HUES6 (cell line): ENCODE measurements around the gene ATG14.
"Not testable (repeated sequence)": the region's sequence is repeated elsewhere in the genome, so short reads cannot be mapped to it uniquely, and the experiment has no call there.

ENCODE experiments used
- H3K27ac ChIP-seq: 2 replicates; pipeline ENCODE4 v1.7.0; 2013; ENCODE audit warnings: low read depth, mild to moderate bottlenecking, low read length, inconsistent platforms
- H3K27me3 ChIP-seq: 2 replicates; pipeline ENCODE4 v1.6.1; 2013; ENCODE audit warnings: low read length; ENCODE audit not compliant: control insufficient read depth, insufficient read depth
- H3K36me3 ChIP-seq: 2 replicates; pipeline ENCODE4 v1.6.1; 2013; ENCODE audit warnings: low read length; ENCODE audit not compliant: control insufficient read depth, insufficient read depth
- H3K4me1 ChIP-seq: 2 replicates; pipeline ENCODE4 v1.6.1; 2013; ENCODE audit warnings: low read length; ENCODE audit not compliant: control insufficient read depth, insufficient read depth
- H3K4me3 ChIP-seq: 2 replicates; pipeline ENCODE4 v1.5.1; 2013; ENCODE audit warnings: low read depth, low read length
- H3K9ac ChIP-seq: one replicate; pipeline ENCODE4 v1.6.1; 2013; ENCODE audit warnings: mild to moderate bottlenecking, low read length
- H3K9me3 ChIP-seq: 2 replicates; pipeline ENCODE4 v1.6.1; 2013; ENCODE audit warnings: low read depth, low read length; ENCODE audit not compliant: control insufficient read depth, insufficient read depth

Gene ATG14

GRCh38 chr14:55387121-55387520 lies 24.5 kb downstream of the ATG14 start:
- H3K27ac ChIP-seq: no peak overlapping the region
- H3K36me3 ChIP-seq: peaks cover 30% of the 10 kb centered on the region
- no peaks in the 10 kb centered on the region for H3K27me3 ChIP-seq
- no peak overlapping the region for H3K4me3 ChIP-seq
- H3K4me1 ChIP-seq: no peaks in the 10 kb centered on the region
- no peaks in the 10 kb centered on the region for H3K9me3 ChIP-seq
- no peak overlapping the region for H3K9ac ChIP-seq

- Histone ChIP-seq H3K27ac (0 out of 2 replicates have a peak overlapping the region, but pooled peaks have one; percentile 11), H3K9me3 (no peaks in the 10 kb centered on the region), H3K9ac (no peak overlapping the region), H3K36me3 (peaks cover 38% of the 10 kb centered on the region), H3K4me1 (no peaks in the 10 kb centered on the region), H3K27me3 (no peaks in the 10 kb centered on the region), H3K4me3 (no peak overlapping the region)
These were observed 25.4 kb downstream of the ATG14 start for GRCh38 chr14:55386037-55386808.

GRCh38 chr14:55384536-55384935 lies 27.1 kb downstream of the ATG14 start:
- Histone ChIP-seq H3K4me3 (no peak overlapping the region), H3K9me3 (no peaks in the 10 kb centered on the region), H3K4me1 (no peaks in the 10 kb centered on the region), H3K9ac (no peak overlapping the region), H3K36me3 (peaks cover 44% of the 10 kb centered on the region), H3K27me3 (no peaks in the 10 kb centered on the region), H3K27ac (no peak overlapping the region)

GRCh38 chr14:55383541-55384140 lies 28.0 kb downstream of the ATG14 start:
- Histone ChIP-seq H3K4me1 (no peaks in the 10 kb centered on the region), H3K4me3 (no peak overlapping the region), H3K27ac (no peak overlapping the region)

GRCh38 chr14:55383056-55383466 lies 28.6 kb downstream of the ATG14 start:
- H3K27ac ChIP-seq, H3K9ac ChIP-seq, H3K4me1 ChIP-seq, H3K27me3 ChIP-seq, H3K9me3 ChIP-seq, H3K4me3 ChIP-seq: not testable (repeated sequence)
- H3K36me3 ChIP-seq: peaks cover 41% of the 10 kb centered on the region

More at GRCh38 chr14:55383541-55384140, 28.0 kb downstream of the ATG14 start:
- H3K9ac ChIP-seq: no peak overlapping the region
- H3K9me3 ChIP-seq: no peaks in the 10 kb centered on the region
- no peaks in the 10 kb centered on the region for H3K27me3 ChIP-seq
- H3K36me3 ChIP-seq: peaks cover 43% of the 10 kb centered on the region

GRCh38 chr14:55382483-55382882 lies 29.1 kb downstream of the ATG14 start:
- H3K4me3 ChIP-seq: no peak overlapping the region
- H3K4me1 ChIP-seq: no peaks in the 10 kb centered on the region
- H3K36me3 ChIP-seq: peaks cover 41% of the 10 kb centered on the region
- H3K27ac ChIP-seq: no peak overlapping the region
- H3K9me3 ChIP-seq: no peaks in the 10 kb centered on the region
- H3K27me3 ChIP-seq: no peaks in the 10 kb centered on the region
- H3K9ac ChIP-seq: no peak overlapping the region

GRCh38 chr14:55381561-55381960 lies 30.1 kb downstream of the ATG14 start:
- Histone ChIP-seq H3K4me3 (no peak overlapping the region), H3K9ac (no peak overlapping the region), H3K27ac (no peak overlapping the region), H3K9me3 (no peaks in the 10 kb centered on the region), H3K4me1 (no peaks in the 10 kb centered on the region), H3K36me3 (peaks cover 42% of the 10 kb centered on the region), H3K27me3 (no peaks in the 10 kb centered on the region)

GRCh38 chr14:55381040-55381439 lies 30.6 kb downstream of the ATG14 start:
- Histone ChIP-seq H3K4me1 (no peaks in the 10 kb centered on the region), H3K4me3 (no peak overlapping the region), H3K27me3 (no peaks in the 10 kb centered on the region), H3K36me3 (peaks cover 44% of the 10 kb centered on the region), H3K9ac (no peak overlapping the region), H3K27ac (no peak overlapping the region), H3K9me3 (no peaks in the 10 kb centered on the region)

GRCh38 chr14:55377236-55377635 lies 34.4 kb downstream of the ATG14 start:
- Histone ChIP-seq H3K4me1 (no peaks in the 10 kb centered on the region), H3K9me3 (no peaks in the 10 kb centered on the region), H3K27ac (no peak overlapping the region), H3K27me3 (no peaks in the 10 kb centered on the region), H3K9ac (no peak overlapping the region), H3K36me3 (peaks cover 46% of the 10 kb centered on the region), H3K4me3 (no peak overlapping the region)

GRCh38 chr14:55374771-55375170 lies 36.9 kb downstream of the ATG14 start:
- no peaks in the 10 kb centered on the region for H3K4me1 ChIP-seq
- H3K27ac ChIP-seq: no peak overlapping the region
- H3K9me3 ChIP-seq: no peaks in the 10 kb centered on the region
- H3K9ac ChIP-seq: no peak overlapping the region
- H3K36me3 ChIP-seq: peaks cover 28% of the 10 kb centered on the region
- H3K27me3 ChIP-seq: no peaks in the 10 kb centered on the region
- H3K4me3 ChIP-seq: no peak overlapping the region

- Histone ChIP-seq H3K9me3 (no peaks in the 10 kb centered on the region), H3K9ac (no peak overlapping the region), H3K4me1 (no peaks in the 10 kb centered on the region), H3K36me3 (peaks cover 34% of the 10 kb centered on the region), H3K4me3 (no peak overlapping the region), H3K27me3 (no peaks in the 10 kb centered on the region), H3K27ac (no peak overlapping the region)
These were observed 37.6 kb downstream of the ATG14 start for GRCh38 chr14:55373784-55374705.
